ENCODE data around the gene COL6A2. TPM values are rescaled to one million over a fixed set of nuclear protein-coding genes. Genes with fewer than 3 reads are reported as not detected.

COL6A2 gene
- total RNA-seq, 4 donors from 2014 or later: 321 to 1,200 (median 948) TPM

DNA sequence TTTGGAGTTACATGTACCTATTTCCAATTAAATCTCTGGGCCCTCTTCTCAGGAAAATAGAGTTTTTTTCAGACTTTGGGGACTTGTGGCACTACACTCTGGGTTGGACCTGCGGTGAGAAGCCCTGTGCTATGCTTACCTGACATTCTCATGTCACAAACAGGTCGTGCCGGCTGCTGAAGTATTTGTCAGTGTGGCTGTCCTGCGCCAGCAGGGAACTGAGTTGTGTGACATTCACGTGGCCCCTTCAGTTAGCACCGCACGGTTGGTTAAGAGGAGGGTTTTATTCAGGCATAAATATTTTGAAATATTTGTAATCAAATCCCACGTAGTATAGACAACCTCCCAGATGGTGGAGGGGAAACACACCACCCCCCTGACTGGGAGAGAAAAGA lies 6.3 kb upstream of the COL6A2 start:
- H3K27me3 ChIP-seq: no peaks in the 10 kb centered on the region
- H3K4me3 ChIP-seq: peak overlapping the region; percentile 13 to 19

DNA sequence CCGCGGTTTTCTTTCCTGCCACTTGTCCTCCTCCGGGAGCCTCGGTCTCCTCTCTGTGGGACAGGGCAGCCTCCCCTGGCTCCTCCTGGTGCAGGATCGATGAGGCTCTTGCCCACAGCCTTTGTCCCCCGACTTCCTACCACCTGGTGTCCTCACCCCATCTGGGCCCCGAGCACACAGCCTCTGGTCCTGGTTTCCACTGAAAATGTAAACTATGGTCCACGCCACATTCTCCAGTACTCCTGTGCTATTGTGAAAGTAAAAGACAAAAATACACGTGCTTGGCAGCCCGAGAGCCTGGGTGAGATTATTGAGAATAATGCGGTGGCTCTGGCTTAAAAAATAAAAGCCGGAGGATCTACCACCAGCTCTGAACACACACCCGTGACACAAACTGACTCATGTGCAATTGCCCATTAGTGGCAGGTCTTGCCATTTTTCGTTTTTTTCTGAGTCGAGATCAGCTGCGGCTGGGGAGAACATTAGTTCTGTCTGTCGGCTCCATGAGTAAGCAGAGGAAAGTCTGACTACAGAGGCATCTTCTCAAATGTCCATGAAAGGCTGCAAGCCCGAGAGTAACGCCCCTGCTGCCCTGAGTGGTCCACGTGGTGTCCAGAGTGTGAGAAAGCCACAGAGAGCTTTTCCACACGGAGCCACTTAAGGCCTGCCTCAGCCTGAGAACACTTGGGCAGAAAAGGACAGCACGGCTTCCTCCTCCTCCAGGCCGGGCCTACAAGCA lies 5.7 kb upstream of the COL6A2 start:
- TF ChIP-seq POLR2A (IDR thresholded peaks at IDR 0.05): peak; percentile 56 to 65
- TF ChIP-seq, protein P1, sequence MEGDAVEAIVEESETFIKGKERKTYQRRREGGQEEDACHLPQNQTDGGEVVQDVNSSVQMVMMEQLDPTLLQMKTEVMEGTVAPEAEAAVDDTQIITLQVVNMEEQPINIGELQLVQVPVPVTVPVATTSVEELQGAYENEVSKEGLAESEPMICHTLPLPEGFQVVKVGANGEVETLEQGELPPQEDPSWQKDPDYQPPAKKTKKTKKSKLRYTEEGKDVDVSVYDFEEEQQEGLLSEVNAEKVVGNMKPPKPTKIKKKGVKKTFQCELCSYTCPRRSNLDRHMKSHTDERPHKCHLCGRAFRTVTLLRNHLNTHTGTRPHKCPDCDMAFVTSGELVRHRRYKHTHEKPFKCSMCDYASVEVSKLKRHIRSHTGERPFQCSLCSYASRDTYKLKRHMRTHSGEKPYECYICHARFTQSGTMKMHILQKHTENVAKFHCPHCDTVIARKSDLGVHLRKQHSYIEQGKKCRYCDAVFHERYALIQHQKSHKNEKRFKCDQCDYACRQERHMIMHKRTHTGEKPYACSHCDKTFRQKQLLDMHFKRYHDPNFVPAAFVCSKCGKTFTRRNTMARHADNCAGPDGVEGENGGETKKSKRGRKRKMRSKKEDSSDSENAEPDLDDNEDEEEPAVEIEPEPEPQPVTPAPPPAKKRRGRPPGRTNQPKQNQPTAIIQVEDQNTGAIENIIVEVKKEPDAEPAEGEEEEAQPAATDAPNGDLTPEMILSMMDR (IDR thresholded peaks at IDR 0.05): no peak
- Histone ChIP-seq H3K4me1 (peaks cover 6 to 18% of the 10 kb centered on the region in 2 donors), H3K9me3 (no peaks in the 10 kb centered on the region), H3K27ac (peak overlapping the region; percentile 99), H3K36me3 (no peaks in the 10 kb centered on the region), H3K4me3 (peak overlapping the region; percentile 13 to 19), H3K27me3 (no peaks in the 10 kb centered on the region)
- peak; percentile 85 to 92 for DNase-seq
- intact Hi-C loops (cut with DNase I; ENCODE audit: low total_unique reads): no loop called here

More for the DNA sequence above, 6.3 kb upstream of the COL6A2 start:
- no peaks in the 10 kb centered on the region for H3K9me3 ChIP-seq
- peak overlapping the region; percentile 99 for H3K27ac ChIP-seq
- DNase-seq: peak in 1 of 2 donors; percentile 28
- intact Hi-C loops (cut with DNase I; ENCODE audit: low total_unique reads): no loop called here
- H3K4me1 ChIP-seq: peaks cover 6 to 18% of the 10 kb centered on the region in 2 donors
- TF ChIP-seq, protein P1 (IDR thresholded peaks at IDR 0.05): no peak
- no peak for TF ChIP-seq POLR2A (IDR thresholded peaks at IDR 0.05)
- no peaks in the 10 kb centered on the region for H3K36me3 ChIP-seq

DNA sequence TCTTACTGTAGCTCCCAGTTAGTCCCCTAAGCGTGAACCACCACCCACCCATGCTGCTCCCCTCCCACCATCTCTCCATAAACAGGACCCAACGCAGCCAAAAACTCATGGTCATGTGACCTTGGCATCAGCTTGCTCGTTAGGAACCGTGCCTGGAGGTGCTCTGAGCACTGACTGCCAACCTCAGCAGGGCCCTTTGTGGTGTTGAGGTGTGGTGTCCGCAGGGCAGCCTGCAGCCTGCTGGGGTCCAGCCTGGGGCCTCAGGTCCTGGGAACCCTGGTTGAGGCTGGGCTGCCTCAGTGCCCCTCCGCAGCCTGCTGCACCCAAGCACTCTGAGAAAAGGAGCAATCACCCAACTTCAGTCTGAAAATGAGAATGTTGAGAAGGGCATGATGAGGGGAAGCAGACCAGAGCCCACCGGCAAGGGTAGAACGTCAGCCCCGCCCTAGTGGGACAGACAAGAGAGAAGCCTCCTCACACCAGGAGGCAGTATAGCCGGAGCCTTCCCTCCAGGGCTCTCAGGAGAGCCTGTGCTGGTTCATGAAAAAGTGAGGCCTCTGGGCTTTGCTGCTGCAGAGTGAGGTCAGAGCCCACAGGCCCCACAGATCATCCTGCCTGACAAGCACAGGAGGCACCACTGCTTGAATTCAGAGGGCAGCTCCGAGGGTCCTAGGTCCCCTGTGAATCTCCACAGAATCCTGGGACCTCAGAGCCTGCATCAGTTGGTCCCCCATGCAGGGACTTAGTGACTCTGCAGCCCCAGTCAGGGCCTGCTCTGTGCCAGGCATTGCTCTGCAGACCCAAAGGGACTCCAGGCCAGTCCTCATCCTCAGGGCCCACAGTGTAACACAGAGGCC lies 4.9 kb upstream of the COL6A2 start:
- DNase-seq: peak; percentile 71 to 78
- TF ChIP-seq, protein P1 (IDR thresholded peaks at IDR 0.05): no peak
- TF ChIP-seq POLR2A (IDR thresholded peaks at IDR 0.05): no peak
- H3K4me3 ChIP-seq: no peak overlapping the region
- intact Hi-C loops (cut with DNase I; ENCODE audit: low total_unique reads): no loop called here
- no peaks in the 10 kb centered on the region for H3K36me3 ChIP-seq
- H3K27ac ChIP-seq: peak overlapping the region; percentile 99
- peaks cover 6 to 18% of the 10 kb centered on the region in 2 donors for H3K4me1 ChIP-seq
- no peaks in the 10 kb centered on the region for H3K9me3 ChIP-seq
- H3K27me3 ChIP-seq: no peaks in the 10 kb centered on the region

DNA sequence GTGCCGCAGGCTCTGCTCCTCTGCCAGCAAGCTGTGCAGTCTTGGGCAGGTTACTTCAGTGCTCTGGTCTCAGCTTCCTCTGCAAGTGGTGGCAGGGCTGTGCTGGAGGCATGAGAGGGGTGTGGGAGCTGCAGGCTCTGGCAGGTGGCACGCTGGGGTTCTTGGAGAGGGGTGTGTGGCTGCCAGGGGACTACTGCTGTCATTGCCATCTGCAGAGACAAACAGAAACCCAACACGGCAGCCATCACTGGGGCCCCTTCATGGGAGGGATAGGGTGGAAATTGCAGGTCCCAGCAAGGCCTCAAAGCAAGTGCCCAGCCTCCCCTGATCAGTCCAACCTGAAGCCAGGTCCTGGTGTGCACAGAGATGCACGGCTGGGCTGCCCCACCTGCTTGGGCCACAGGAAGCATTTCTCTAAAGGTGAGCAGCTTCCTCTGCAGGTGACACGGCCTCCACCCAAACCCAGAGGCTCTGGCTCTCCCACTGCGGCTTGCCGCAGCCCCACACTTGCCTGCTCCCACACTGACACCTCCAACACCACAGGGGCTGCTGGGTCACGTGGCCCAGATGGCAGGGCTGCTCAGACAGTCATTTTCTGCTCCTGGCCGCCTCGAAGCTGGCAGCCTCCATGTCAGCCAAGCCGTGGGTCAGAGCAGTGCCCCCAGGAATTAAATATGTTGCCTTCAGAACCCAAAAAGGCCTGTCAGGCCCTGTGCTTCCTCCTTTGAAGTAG lies 4.1 kb upstream of the COL6A2 start:
- TF ChIP-seq, protein P1 (IDR thresholded peaks at IDR 0.05): no peak
- TF ChIP-seq POLR2A (IDR thresholded peaks at IDR 0.05): no peak
- no peak for DNase-seq
- H3K27ac ChIP-seq: peak overlapping the region; percentile 99
- peaks cover 6 to 18% of the 10 kb centered on the region in 2 donors for H3K4me1 ChIP-seq
- H3K27me3 ChIP-seq: no peaks in the 10 kb centered on the region
- no peaks in the 10 kb centered on the region for H3K9me3 ChIP-seq
- no peak overlapping the region for H3K4me3 ChIP-seq
- H3K36me3 ChIP-seq: no peaks in the 10 kb centered on the region
- intact Hi-C loops (cut with DNase I; ENCODE audit: low total_unique reads): no loop called here

Data from uterus (tissue), 4 donors.